HCT116 (cell line): ENCODE results near the gene BBS10. TPM values are rescaled to one million over a fixed set of nuclear protein-coding genes. Genes with fewer than 3 reads are reported as not detected.

ENCODE experiments used
- ATAC-seq: fragments of 200-7000 bp; cut with Tn5 transposase; 2 replicates; pipeline ENCODE4 v1.9.1; 2020; ENCODE audit warnings: mild to moderate bottlenecking, moderate library complexity
- BruUV-seq: library from RNA; stranded (reverse); fragments of 400-500 nt; replicated peaks from 2 replicates; lab custom pipeline; 2021; lab: Mats Ljungman, UMichigan
- CTCF ChIA-PET: fragments of 300-600 bp; sonication (Branson Sonifier 250); formaldehyde crosslinking; loops from one replicate; lab custom pipeline; 2021; ENCODE audit warnings: antibody characterized with exemption; lab: Charles Lee
- POLR2A ChIA-PET: fragments of 300-600, 350-600 bp; sonication (Branson Sonifier 250); formaldehyde crosslinking; loops from one replicate; lab custom pipeline; 2021; ENCODE audit warnings: antibody characterized with exemption; lab: Charles Lee
- RAD21 ChIA-PET, 2 experiments: fragments of 300-600 bp; sonication (Branson Sonifier 250); formaldehyde crosslinking; loops; one replicate each; lab custom pipeline; 2023; ENCODE audit warnings: low total read pairs in 2 of 2; ENCODE audit not compliant: uncharacterized antibody in 2 of 2, unreplicated experiment in 2 of 2, low non-redundant PET in 1 of 2; lab: Charles Lee
- DNase-seq: peaks from one replicate; pipeline ENCODE4 v3.0.0-alpha.2; 2010; ENCODE audit warnings: low read depth, low spot score
- H2AFZ ChIP-seq: fragments of 200-600 bp; shearing (Covaris generic), sonication (generic); 2 replicates; pipeline ENCODE4 v1.6.1; 2017; ENCODE audit warnings: low read depth, mixed run types, mixed read lengths, antibody characterized with exemption, low read length; ENCODE audit not compliant: poor library complexity, severe bottlenecking
- H3K27ac ChIP-seq: 2 replicates; pipeline ENCODE4 v1.5.1; 2012; ENCODE audit warnings: low read depth, low read length
- H3K27me3 ChIP-seq: fragments of 200-600 bp; sonication (generic); 2 replicates; pipeline ENCODE4 v1.6.1; 2016; ENCODE audit warnings: mixed run types, low read length, mixed read lengths; ENCODE audit not compliant: insufficient read depth
- H3K36me3 ChIP-seq, 2 experiments: fragments of 200-500 bp in 1 of 2; fragments of 200-600 bp in 1 of 2; sonication (Bioruptor generic) in 1 of 2; sonication (generic) in 1 of 2; 2 replicates each; pipeline versions ENCODE4 v1.5.1 to v1.6.1; 2014 to 2016; ENCODE audit warnings: low read length in 2 of 2, inconsistent platforms in 1 of 2, mixed read lengths in 1 of 2, mixed run types in 1 of 2; ENCODE audit not compliant: insufficient read depth in 2 of 2, control insufficient read depth in 1 of 2
- H3K4me1 ChIP-seq, 2 experiments: fragments of 200-600 bp in 1 of 2; sonication (generic) in 1 of 2; 2 replicates each; pipeline versions ENCODE4 v1.5.1 to v1.6.1; 2012 to 2017; ENCODE audit warnings: low read length in 2 of 2, inconsistent platforms in 1 of 2, mild to moderate bottlenecking in 1 of 2, mixed read lengths in 1 of 2, mixed run types in 1 of 2, moderate library complexity in 1 of 2; ENCODE audit not compliant: insufficient read depth in 2 of 2, control insufficient read depth in 1 of 2
- H3K4me2 ChIP-seq: fragments of 200-600 bp; sonication (generic); 2 replicates; pipeline ENCODE4 v1.6.1; 2017; ENCODE audit warnings: mixed run types, low read length, mixed read lengths
- H3K4me3 ChIP-seq, 2 experiments: fragments of 200-600 bp in 1 of 2; sonication (generic) in 1 of 2; replicated peaks in 1 of 2; 2 replicates each; pipeline ENCODE4 v1.5.1; 2011 to 2016; ENCODE audit warnings: low read length in 2 of 2, control low read depth in 1 of 2, low read depth in 1 of 2, mild to moderate bottlenecking in 1 of 2, mixed read lengths in 1 of 2, mixed run types in 1 of 2
- H3K79me2 ChIP-seq: fragments of 200-600 bp; sonication (generic); 2 replicates; pipeline ENCODE4 v1.6.1; 2017; ENCODE audit warnings: mild to moderate bottlenecking, mixed run types, low read length, moderate library complexity, mixed read lengths; ENCODE audit not compliant: insufficient read depth
- H3K9ac ChIP-seq: fragments of 200-600 bp; sonication (generic); 2 replicates; pipeline ENCODE4 v1.6.1; 2016; ENCODE audit warnings: low read length, mixed read lengths
- H3K9me2 ChIP-seq: fragments of 200-600 bp; sonication (generic), shearing (Covaris generic); 2 replicates; pipeline ENCODE4 v1.6.1; 2017; ENCODE audit warnings: mixed run types, mild to moderate bottlenecking, moderate library complexity; ENCODE audit not compliant: insufficient read depth
- H3K9me3 ChIP-seq, 2 experiments: fragments of 200-500 bp in 1 of 2; fragments of 200-600 bp in 1 of 2; sonication (Bioruptor generic) in 1 of 2; sonication (generic) in 1 of 2; 2 replicates each; pipeline ENCODE4 v1.6.1; 2014 to 2017; ENCODE audit warnings: low read length in 2 of 2, mixed read lengths in 2 of 2, inconsistent platforms in 1 of 2, low read depth in 1 of 2, mild to moderate bottlenecking in 1 of 2, mixed run types in 1 of 2, moderate library complexity in 1 of 2; ENCODE audit not compliant: control insufficient read depth in 1 of 2, insufficient read depth in 1 of 2
- H4K20me1 ChIP-seq: fragments of 200-600 bp; sonication (generic), shearing (Covaris generic); 2 replicates; pipeline ENCODE4 v1.6.1; 2017; ENCODE audit warnings: mixed run types, mild to moderate bottlenecking, moderate library complexity; ENCODE audit not compliant: insufficient read depth
- CBX3 ChIP-seq: IDR thresholded peaks from 2 replicates; pipeline ENCODE4 v1.6.1; 2012; ENCODE audit warnings: low read depth
- ELF1 ChIP-seq: IDR thresholded peaks from 2 replicates; pipeline ENCODE4 v1.6.1; 2012; ENCODE audit warnings: low read depth, borderline replicate concordance
- EZH2phosphoT487 ChIP-seq: fragments of 200-600 bp; IDR thresholded peaks from 2 replicates; pipeline ENCODE4 v1.6.1; 2018; ENCODE audit warnings: antibody characterized with exemption, borderline replicate concordance
- JUND ChIP-seq: IDR thresholded peaks from 2 replicates; pipeline ENCODE4 v1.6.1; 2012
- SIN3A ChIP-seq: IDR thresholded peaks from 2 replicates; pipeline ENCODE4 v1.6.1; 2012; ENCODE audit warnings: low read depth
- SRF ChIP-seq: IDR thresholded peaks from 2 replicates; pipeline ENCODE4 v1.6.1; 2012; ENCODE audit warnings: low read depth
- ZNF274 ChIP-seq: fragments of 200-500 bp; sonication (Bioruptor generic); IDR thresholded peaks from 2 replicates; pipeline ENCODE4 v1.6.1; 2014; ENCODE audit warnings: mild to moderate bottlenecking, low read depth, low read length, inconsistent platforms
- intact Hi-C: fragments of 100-400 bp; cut with micrococcal nuclease; formaldehyde crosslinking; loops from 2 replicates; pipeline ENCODE4 v1.10.0; 2022
- total RNA-seq: library from RNA; stranded (reverse); gene quantifications from one replicate; pipeline ENCODE4 v1.2.1, GENCODE V29; 2021; ENCODE audit not compliant: unreplicated experiment
- TF ChIP-seq, protein P1 (sequence below): IDR thresholded peaks from 2 replicates; pipeline ENCODE4 v1.6.1; 2012; ENCODE audit warnings: low read depth

The BBS10 gene
- total RNA-seq, 1 experiment from 2014 or later = 27.1 TPM

GRCh38 chr12:76313299-76313698 lies 34.9 kb downstream of the BBS10 start:
- no peak overlapping the region for H3K9ac ChIP-seq
- no peak for ATAC-seq
- no peak for TF ChIP-seq SIN3A
- TF ChIP-seq ZNF274 = no peak
- TF ChIP-seq, all 23 proteins: peak for 0
- no peak for DNase-seq
- H2AFZ ChIP-seq = no peak overlapping the region
- H3K4me2 ChIP-seq = no peak overlapping the region
- no peak overlapping the region for H3K27ac ChIP-seq
- no TSS peak for BruUV-seq
- no peaks in the 10 kb centered on the region for H3K9me3 ChIP-seq
- H3K27me3 ChIP-seq = no peaks in the 10 kb centered on the region
- H3K4me1 ChIP-seq = peaks cover 0 to 7% of the 10 kb centered on the region in 2 experiments; a peak in 1 of 4 replicates
- no peaks in the 10 kb centered on the region for H4K20me1 ChIP-seq
- RAD21 ChIA-PET = no interaction called here
- H3K4me3 ChIP-seq = no peak overlapping the region
- H3K36me3 ChIP-seq = no peaks in the 10 kb centered on the region
- intact Hi-C loops = no loop called here
- CTCF ChIA-PET = no interaction called here
- POLR2A ChIA-PET = no interaction called here
- H3K79me2 ChIP-seq = no peaks in the 10 kb centered on the region
- H3K9me2 ChIP-seq = no peaks in the 10 kb centered on the region

GRCh38 chr12:76312315-76312714 lies 35.9 kb downstream of the BBS10 start:
- Histone ChIP-seq H3K27ac (no peak overlapping the region), H2AFZ (no peak overlapping the region), H3K9ac (no peak overlapping the region), H3K79me2 (no peaks in the 10 kb centered on the region), H3K9me2 (no peaks in the 10 kb centered on the region), H3K4me1 (peaks cover 0 to 7% of the 10 kb centered on the region in 2 experiments; a peak in 1 of 4 replicates), H3K4me2 (no peak overlapping the region), H3K9me3 (no peaks in the 10 kb centered on the region), H3K27me3 (no peaks in the 10 kb centered on the region), H3K4me3 (no peak overlapping the region), H3K36me3 (no peaks in the 10 kb centered on the region), H4K20me1 (no peaks in the 10 kb centered on the region)
- ChIA-PET RAD21 (no interaction called here), CTCF (no interaction called here), POLR2A (no interaction called here)
- no TSS peak for BruUV-seq
- intact Hi-C loops = no loop called here
- no peak for ATAC-seq
- TF ChIP-seq SIN3A = no peak
- TF ChIP-seq SRF = no peak
- TF ChIP-seq EZH2phosphoT487 = no peak
- TF ChIP-seq ELF1 = no peak
- no peak for TF ChIP-seq ZNF274
- TF ChIP-seq JUND = no peak
- no peak for TF ChIP-seq CBX3
- TF ChIP-seq, protein P1, sequence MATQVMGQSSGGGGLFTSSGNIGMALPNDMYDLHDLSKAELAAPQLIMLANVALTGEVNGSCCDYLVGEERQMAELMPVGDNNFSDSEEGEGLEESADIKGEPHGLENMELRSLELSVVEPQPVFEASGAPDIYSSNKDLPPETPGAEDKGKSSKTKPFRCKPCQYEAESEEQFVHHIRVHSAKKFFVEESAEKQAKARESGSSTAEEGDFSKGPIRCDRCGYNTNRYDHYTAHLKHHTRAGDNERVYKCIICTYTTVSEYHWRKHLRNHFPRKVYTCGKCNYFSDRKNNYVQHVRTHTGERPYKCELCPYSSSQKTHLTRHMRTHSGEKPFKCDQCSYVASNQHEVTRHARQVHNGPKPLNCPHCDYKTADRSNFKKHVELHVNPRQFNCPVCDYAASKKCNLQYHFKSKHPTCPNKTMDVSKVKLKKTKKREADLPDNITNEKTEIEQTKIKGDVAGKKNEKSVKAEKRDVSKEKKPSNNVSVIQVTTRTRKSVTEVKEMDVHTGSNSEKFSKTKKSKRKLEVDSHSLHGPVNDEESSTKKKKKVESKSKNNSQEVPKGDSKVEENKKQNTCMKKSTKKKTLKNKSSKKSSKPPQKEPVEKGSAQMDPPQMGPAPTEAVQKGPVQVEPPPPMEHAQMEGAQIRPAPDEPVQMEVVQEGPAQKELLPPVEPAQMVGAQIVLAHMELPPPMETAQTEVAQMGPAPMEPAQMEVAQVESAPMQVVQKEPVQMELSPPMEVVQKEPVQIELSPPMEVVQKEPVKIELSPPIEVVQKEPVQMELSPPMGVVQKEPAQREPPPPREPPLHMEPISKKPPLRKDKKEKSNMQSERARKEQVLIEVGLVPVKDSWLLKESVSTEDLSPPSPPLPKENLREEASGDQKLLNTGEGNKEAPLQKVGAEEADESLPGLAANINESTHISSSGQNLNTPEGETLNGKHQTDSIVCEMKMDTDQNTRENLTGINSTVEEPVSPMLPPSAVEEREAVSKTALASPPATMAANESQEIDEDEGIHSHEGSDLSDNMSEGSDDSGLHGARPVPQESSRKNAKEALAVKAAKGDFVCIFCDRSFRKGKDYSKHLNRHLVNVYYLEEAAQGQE = no peak
- DNase-seq = no peak
